Spinal cord (tissue), 10 donors: ENCODE data around the gene SRSF8. TPM values are rescaled to one million over a fixed set of nuclear protein-coding genes. Genes with fewer than 3 reads are reported as not detected.
"Not testable (repeated sequence)": the region's sequence is repeated elsewhere in the genome, so short reads cannot be mapped to it uniquely, and the experiment has no call there.

Experiments
- DNase-seq, 6 donors: peaks; one replicate each; pipeline versions ENCODE4 v3.0.0 to v3.0.0-alpha.2; 2013 to 2015; ENCODE audit warnings: low spot score in 6 of 6, low read depth in 4 of 6
- H3K27ac ChIP-seq: one replicate; pipeline ENCODE4 v1.5.1; 2013; ENCODE audit warnings: low read depth, low read length, control low read depth
- H3K27me3 ChIP-seq: one replicate; pipeline ENCODE4 v1.6.1; 2013; ENCODE audit warnings: low read length; ENCODE audit not compliant: control insufficient read depth, insufficient read depth
- H3K36me3 ChIP-seq: one replicate; pipeline ENCODE4 v1.6.1; 2013; ENCODE audit warnings: low read length; ENCODE audit not compliant: control insufficient read depth, insufficient read depth
- H3K4me1 ChIP-seq: one replicate; pipeline ENCODE4 v1.6.1; 2013; ENCODE audit warnings: low read length; ENCODE audit not compliant: control insufficient read depth, insufficient read depth
- H3K4me3 ChIP-seq: one replicate; pipeline ENCODE4 v1.5.1; 2013; ENCODE audit warnings: low read depth, low read length, control low read depth
- H3K9me3 ChIP-seq: one replicate; pipeline ENCODE4 v1.6.1; 2013; ENCODE audit warnings: low read length; ENCODE audit not compliant: control insufficient read depth, insufficient read depth
- whole genome bisulfite sequencing: methylation state at CpG from one replicate; pipeline ENCODE4 v1.1.5; 2013; ENCODE audit warnings: missing lambda C conversion rate; ENCODE audit not compliant: insufficient coverage; 5-methylcytosine and 5-hydroxymethylcytosine counted together
- polyA plus RNA-seq, 2 donors: library from polyadenylated mRNA; unstranded; fragments of 120-200 nt; gene quantifications; one replicate each; pipeline ENCODE4 v1.2.1, GENCODE V29; 2013; ENCODE audit not compliant: insufficient read length in 2 of 2
- total RNA-seq, 2 donors: library from RNA; depleted of rRNA in 1 of 2; stranded (reverse); fragments of 120-200 nt in 1 of 2; fragments of >200 nt in 1 of 2; gene quantifications; one replicate each; pipeline versions ENCODE4 v1.2.3 to v1.2.4, GENCODE V29; 2013 to 2014
- donor health status: healthy.

SRSF8 gene
- total and polyA plus RNA-seq, 4 donors: 26.6 to 79.6 (median 46.2) TPM

DNA sequence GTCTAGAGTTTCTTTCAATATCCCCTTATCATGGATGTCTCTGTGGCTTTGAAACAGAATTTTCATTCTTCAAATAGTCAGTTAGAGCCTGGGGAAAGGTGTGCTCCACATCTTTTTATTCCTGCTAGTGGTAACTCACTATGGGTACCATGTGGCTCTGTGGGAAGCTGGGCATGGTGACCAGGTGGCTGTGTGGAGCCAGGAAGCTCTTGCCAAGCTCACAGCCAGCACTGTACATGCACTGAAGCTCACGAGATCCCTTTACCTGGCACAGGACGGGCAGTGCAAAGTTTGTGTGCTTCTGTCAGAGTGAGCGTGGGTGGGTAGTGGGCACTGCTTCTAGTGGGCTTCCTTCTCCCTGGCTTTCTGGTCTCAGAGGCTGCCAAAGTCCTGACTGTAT is 23.8 kb upstream of the SRSF8 start:
- Histone ChIP-seq H3K9me3 (no peaks in the 10 kb centered on the region), H3K36me3 (no peaks in the 10 kb centered on the region), H3K27me3 (peaks cover 2% of the 10 kb centered on the region), H3K27ac (no peak overlapping the region), H3K4me1 (peaks cover 5% of the 10 kb centered on the region), H3K4me3 (no peak overlapping the region)
- DNase-seq: no peak
- WGBS: 81% methylated on average over 3 of the region's 3 CpGs

DNA sequence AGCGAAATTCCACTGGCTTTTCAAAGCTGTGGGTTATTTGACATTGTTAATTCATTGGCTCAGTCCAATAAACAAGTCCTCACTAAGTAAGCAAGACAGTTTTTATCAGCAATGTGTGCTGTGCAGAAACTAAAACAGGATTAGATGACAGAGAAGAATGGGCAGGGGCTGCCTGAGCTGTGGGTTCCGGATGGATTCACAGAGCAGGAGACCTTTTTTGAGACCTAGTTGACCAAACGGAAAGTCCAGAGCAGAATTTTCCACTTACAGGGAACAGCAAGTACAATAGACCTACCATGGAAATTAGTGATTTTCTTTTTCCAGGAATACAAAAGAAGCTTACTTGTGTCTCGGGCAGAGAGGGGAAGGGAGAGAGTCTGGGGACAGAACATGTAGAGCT is 22.7 kb upstream of the SRSF8 start:
- Histone ChIP-seq H3K4me3 (no peak overlapping the region), H3K27ac (no peak overlapping the region), H3K4me1 (peaks cover 3% of the 10 kb centered on the region), H3K27me3 (peaks cover 2% of the 10 kb centered on the region), H3K9me3 (no peaks in the 10 kb centered on the region), H3K36me3 (no peaks in the 10 kb centered on the region)
- WGBS: 74% methylated on average over 3 of the region's 4 CpGs
- DNase-seq: no peak

DNA sequence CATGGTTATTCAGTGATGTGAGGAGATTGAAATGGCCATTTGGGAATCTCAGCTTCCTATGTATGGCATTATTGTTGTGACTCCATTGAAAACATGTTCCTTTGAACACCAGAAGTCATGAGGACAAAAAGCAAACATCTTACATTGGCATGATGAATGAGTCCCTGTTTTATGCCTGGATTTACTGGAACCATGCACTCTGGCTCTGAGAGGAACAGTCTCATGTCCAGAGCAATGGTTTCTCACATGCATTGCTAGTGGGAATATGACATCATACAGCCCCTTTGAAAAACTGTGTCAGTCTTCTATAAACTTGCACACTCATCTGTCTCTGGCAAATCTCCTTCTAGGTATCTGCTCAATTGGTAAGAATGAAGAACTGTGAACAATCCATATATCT is 20.9 kb upstream of the SRSF8 start:
- Histone ChIP-seq H3K4me1 (peaks cover 3% of the 10 kb centered on the region), H3K9me3 (no peaks in the 10 kb centered on the region), H3K36me3 (no peaks in the 10 kb centered on the region), H3K27me3 (peaks cover 2% of the 10 kb centered on the region), H3K4me3 (no peak overlapping the region), H3K27ac (no peak overlapping the region)
- no peak for DNase-seq

DNA sequence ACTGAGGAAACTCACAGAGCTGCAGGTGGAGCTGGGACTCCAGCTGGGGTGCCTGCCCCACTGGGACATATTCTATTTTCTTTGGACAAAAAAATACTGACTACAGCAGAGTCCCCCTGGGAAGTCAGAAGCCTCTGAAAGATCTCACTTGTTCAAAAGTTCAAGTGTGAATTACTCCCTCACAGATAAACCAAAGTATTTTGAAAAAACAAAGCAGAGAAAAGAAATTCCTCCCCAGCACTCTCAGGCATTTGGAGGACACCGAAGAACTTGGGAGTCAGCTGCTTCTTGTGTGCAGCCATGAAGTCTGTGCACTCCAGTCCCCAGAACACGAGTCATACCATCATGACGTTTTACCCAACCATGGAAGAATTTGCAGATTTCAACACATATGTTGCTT is 17.6 kb upstream of the SRSF8 start, which contains the start of gene KDM4F:
KDM4F (plus strand) TSS at position 301 of the 400 bp plus-strand sequence.
- not testable (repeated sequence) for H3K9me3 ChIP-seq, H3K4me3 ChIP-seq

DNA sequence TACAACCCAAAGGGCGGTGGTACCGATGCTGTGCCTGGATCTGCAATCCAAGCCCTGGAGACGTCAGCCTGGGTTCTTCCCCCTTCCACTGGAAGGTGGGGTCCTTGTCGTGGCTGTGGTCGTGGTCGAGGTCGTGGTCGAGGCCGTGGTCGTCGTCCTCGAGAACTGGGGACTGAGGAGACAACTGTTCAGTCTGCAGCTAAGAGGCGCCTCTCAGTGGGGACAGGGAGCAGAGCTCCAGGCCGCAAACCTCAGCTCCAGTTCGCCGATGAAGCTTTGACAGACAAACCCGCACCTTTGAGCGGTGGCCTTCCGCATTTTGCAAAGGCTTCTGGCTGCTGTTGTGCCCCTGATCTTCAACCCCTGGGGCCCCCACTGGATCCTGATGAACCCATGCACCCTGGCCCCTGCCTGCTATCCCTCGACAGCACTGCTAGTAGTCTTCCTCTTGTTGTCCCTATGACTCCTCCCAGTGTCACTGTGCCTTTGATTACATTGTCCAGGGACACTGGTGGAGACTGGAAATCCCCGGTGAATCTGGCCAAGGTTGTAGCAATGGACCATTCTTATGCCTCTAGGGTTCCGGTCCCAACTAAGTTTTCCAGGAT is 16.0 kb upstream of the SRSF8 start:
- Histone ChIP-seq H3K27me3 (no peaks in the 10 kb centered on the region), H3K36me3 (no peaks in the 10 kb centered on the region), H3K27ac (no peak overlapping the region), H3K9me3 (no peaks in the 10 kb centered on the region), H3K4me3 (no peak overlapping the region), H3K4me1 (no peaks in the 10 kb centered on the region)
- no peak for DNase-seq
- 95% methylated on average over 21 of the region's 22 CpGs for WGBS

More for the DNA sequence above, 17.6 kb upstream of the SRSF8 start, which contains the start of gene KDM4F:
- WGBS: no CpG with 5 or more reads among the region's 3 CpGs
- H3K4me1 ChIP-seq, DNase-seq, H3K36me3 ChIP-seq, H3K27me3 ChIP-seq, H3K27ac ChIP-seq: not testable (repeated sequence)

DNA sequence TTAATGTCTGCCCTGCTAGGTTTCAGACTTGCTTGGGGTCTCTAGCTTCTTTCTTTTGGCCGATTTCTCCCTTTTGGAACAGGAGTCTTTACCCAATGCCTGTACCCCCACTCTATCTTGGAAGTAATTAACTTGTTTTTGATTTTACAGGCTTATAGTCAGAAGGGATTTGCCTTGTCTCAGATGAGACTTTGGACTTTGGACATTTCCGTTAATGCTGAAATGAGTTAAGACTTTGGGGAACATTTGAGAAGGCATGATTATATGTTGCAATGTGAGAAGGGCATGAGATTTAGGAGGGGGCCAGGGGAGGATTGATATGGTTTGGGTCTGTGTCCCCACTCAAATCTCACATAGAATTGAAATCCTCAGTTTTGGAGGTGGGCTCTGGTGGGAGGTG is 12.4 kb upstream of the SRSF8 start:
- no CpG with 5 or more reads among the region's 2 CpGs for WGBS
- no peaks in the 10 kb centered on the region for H3K4me1 ChIP-seq
- no peak overlapping the region for H3K4me3 ChIP-seq
- no peak for DNase-seq
- H3K9me3 ChIP-seq: no peaks in the 10 kb centered on the region
- H3K27ac ChIP-seq: no peak overlapping the region
- H3K27me3 ChIP-seq: no peaks in the 10 kb centered on the region
- H3K36me3 ChIP-seq: no peaks in the 10 kb centered on the region

DNA sequence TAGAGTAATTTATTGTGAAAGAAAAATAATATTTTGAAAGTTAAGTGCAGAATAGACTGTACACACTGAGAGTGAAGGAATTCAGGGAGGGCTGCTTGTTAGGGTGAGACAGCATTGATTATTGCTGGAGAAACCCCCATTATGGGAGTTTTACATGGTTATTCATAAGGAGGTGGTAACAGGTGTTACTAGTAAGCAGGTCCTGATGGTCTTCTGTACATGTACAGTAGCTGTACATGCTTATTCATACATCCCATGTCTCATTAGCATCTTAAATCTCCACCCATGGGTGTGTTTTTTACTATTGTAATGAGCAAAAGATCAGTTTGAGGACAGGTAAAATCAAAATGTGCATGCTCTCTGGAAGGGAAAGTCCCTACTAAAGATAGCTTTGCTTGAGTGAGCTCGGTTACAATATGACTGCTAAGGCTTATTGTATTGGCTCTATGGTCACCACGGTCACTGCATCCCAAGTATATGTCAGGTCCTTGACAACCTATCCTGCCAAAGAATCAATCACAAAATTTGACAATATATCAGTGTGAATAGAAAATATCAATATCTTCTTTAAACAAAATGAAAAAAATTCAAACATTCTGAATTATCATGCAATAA is 11.3 kb upstream of the SRSF8 start:
- Histone ChIP-seq H3K4me3 (no peak overlapping the region), H3K9me3 (no peaks in the 10 kb centered on the region), H3K27me3 (no peaks in the 10 kb centered on the region), H3K4me1 (no peaks in the 10 kb centered on the region), H3K27ac (no peak overlapping the region), H3K36me3 (no peaks in the 10 kb centered on the region)
- DNase-seq: no peak
- WGBS: no CpG with 5 or more reads among the region's 2 CpGs

DNA sequence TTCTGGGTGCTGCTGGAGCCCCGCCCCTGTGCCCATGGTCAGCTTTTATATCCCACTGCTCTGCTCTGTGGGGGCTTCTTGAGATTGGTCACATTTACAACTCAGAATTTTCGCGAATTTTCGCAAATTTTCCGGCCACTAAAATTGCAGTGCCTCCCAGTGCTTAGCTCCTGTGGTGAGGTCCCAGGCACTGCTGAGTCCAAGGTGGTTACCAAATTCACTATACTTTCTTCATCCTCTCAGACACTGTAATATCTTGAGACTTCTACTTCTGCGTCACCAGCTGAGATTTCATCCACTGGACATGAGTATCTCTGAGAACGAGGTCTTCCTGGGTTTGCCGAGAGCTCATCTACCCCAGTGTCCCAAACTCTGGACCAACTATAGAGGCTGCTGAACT is 8.8 kb upstream of the SRSF8 start:
- H3K9me3 ChIP-seq: no peaks in the 10 kb centered on the region
- no peaks in the 10 kb centered on the region for H3K4me1 ChIP-seq

DNA sequence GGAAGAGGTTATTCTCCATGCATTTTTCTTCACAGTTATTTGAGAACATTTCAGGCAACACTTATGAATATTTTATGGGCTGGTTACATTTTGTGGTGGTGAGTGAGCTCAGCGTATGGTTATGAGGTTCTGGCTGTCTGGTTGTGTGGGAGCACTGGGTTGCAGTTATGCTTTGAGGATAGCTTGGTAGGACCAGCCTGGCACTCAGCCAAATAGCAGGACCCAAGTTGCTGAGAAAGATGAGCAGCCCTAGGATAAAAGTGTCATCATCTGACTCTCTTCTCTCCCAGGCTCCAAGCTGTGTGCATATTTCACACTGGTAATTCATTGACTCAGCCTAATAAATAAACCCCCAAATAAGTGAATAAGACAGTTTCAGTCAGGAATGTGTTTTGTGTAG is 8.1 kb upstream of the SRSF8 start:
- Histone ChIP-seq H3K4me1 (no peaks in the 10 kb centered on the region), H3K27me3 (no peaks in the 10 kb centered on the region), H3K27ac (no peak overlapping the region), H3K9me3 (no peaks in the 10 kb centered on the region), H3K36me3 (no peaks in the 10 kb centered on the region), H3K4me3 (no peak overlapping the region)
- no peak for DNase-seq
- WGBS: 75% methylated on average over 1 of the region's 1 CpG

More for the DNA sequence above, 8.8 kb upstream of the SRSF8 start:
- Histone ChIP-seq H3K4me3 (no peak overlapping the region), H3K27me3 (no peaks in the 10 kb centered on the region), H3K27ac (no peak overlapping the region), H3K36me3 (no peaks in the 10 kb centered on the region)
- DNase-seq: no peak
- WGBS: 94% methylated on average over 5 of the region's 8 CpGs

DNA sequence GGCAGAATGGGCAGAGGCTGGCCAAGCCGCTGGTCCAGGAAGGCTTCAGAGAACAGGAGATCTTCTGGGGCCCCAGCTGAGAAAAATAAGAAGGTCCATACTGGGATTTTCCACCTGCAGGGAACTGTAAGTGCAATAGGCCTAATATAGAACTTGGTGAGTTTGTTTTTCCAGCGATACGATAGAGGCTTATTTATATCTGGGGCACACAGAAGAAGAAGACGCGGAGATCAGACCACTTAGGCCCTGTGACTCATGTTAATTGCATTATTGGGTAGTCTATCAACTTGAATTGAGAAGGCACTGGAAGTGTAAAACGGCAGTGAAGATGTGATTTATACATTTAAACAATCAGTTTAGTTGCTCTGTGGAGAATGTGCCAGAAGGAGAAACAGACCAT is 7.7 kb upstream of the SRSF8 start:
- Histone ChIP-seq H3K27ac (no peak overlapping the region), H3K27me3 (no peaks in the 10 kb centered on the region), H3K9me3 (no peaks in the 10 kb centered on the region), H3K4me1 (no peaks in the 10 kb centered on the region), H3K36me3 (no peaks in the 10 kb centered on the region), H3K4me3 (no peak overlapping the region)
- WGBS: 74% methylated on average over 5 of the region's 6 CpGs
- no peak for DNase-seq
